Endothelial cell of umbilical vein (primary cell): ENCODE results near the gene AMBP. TPM values are rescaled to one million over a fixed set of nuclear protein-coding genes. Genes with fewer than 3 reads are reported as not detected.

Source experiments
- BruUV-seq: library from RNA; stranded (reverse); fragments of 400-500 nt; replicated peaks from 2 replicates; lab custom pipeline; 2021; lab: Mats Ljungman, UMichigan
- CTCF ChIA-PET: fragments of 300-600, 350-600 bp; sonication (Branson Sonifier 250); formaldehyde crosslinking; loops from one replicate; lab custom pipeline; 2021; ENCODE audit warnings: antibody characterized with exemption, inconsistent platforms; lab: Charles Lee
- POLR2A ChIA-PET: fragments of 300-600, 350-600 bp; sonication (Branson Sonifier 250); formaldehyde crosslinking; loops from one replicate; lab custom pipeline; 2021; ENCODE audit warnings: antibody characterized with exemption, inconsistent platforms; lab: Charles Lee
- DNase-seq: peaks from one replicate; pipeline ENCODE4 v3.0.0-alpha.2; 2011; ENCODE audit warnings: low read depth, low spot score
- FAIRE-seq: peaks from 2 replicates; lab custom pipeline; 2011; peaks lifted over from hg19 to GRCh38; lab: Jason Lieb, UNC
- H2AFZ ChIP-seq: 2 replicates; pipeline ENCODE4 v1.6.0; 2012; ENCODE audit warnings: low read depth, low read length, control low read depth, inconsistent platforms
- H3K27ac ChIP-seq: 2 replicates; pipeline ENCODE4 v1.5.1; 2011; ENCODE audit warnings: low read depth, mild to moderate bottlenecking, control low read depth, low read length, moderate library complexity; ENCODE audit not compliant: insufficient read depth
- H3K27me3 ChIP-seq, 2 experiments: 2 replicates each; pipeline versions ENCODE4 v1.6.0 to v1.6.1; 2011; ENCODE audit warnings: low read length in 2 of 2, mixed read lengths in 1 of 2; ENCODE audit not compliant: control insufficient read depth in 2 of 2, insufficient read depth in 2 of 2
- H3K36me3 ChIP-seq, 2 experiments: 2 replicates in 1 of 2; 3 replicates in 1 of 2; pipeline ENCODE4 v1.5.1; 2011; ENCODE audit warnings: low read length in 2 of 2, mild to moderate bottlenecking in 1 of 2, moderate library complexity in 1 of 2; ENCODE audit not compliant: control insufficient read depth in 2 of 2, insufficient read depth in 2 of 2; ENCODE audit errors: extremely low read depth in 1 of 2
- H3K4me1 ChIP-seq: 3 replicates; pipeline ENCODE4 v1.5.1; 2011; ENCODE audit warnings: mild to moderate bottlenecking, low read length; ENCODE audit not compliant: control insufficient read depth, insufficient read depth; ENCODE audit errors: extremely low read depth
- H3K4me2 ChIP-seq: 2 replicates; pipeline ENCODE4 v1.6.1; 2011; ENCODE audit warnings: low read length, control low read depth, mixed read lengths; ENCODE audit not compliant: insufficient read depth
- H3K4me3 ChIP-seq, 3 experiments: fragments of 200-600 bp in 1 of 3; sonication (generic), shearing (Covaris generic) in 1 of 3; replicated peaks in 1 of 3; 2 replicates each; pipeline ENCODE4 v1.5.1; 2011 to 2016; ENCODE audit warnings: control low read depth in 3 of 3, low read length in 3 of 3, mild to moderate bottlenecking in 2 of 3, inconsistent platforms in 1 of 3, low read depth in 1 of 3, moderate library complexity in 1 of 3; ENCODE audit not compliant: insufficient read depth in 1 of 3
- H3K79me2 ChIP-seq: 2 replicates; pipeline ENCODE4 v1.6.0; 2012; ENCODE audit warnings: low read length, inconsistent platforms; ENCODE audit not compliant: control insufficient read depth, insufficient read depth
- H3K9ac ChIP-seq: replicated peaks from 2 replicates; pipeline ENCODE3; 2011; ENCODE audit warnings: low read length, control low read depth; ENCODE audit not compliant: insufficient read depth; ENCODE audit errors: extremely low read depth
- H3K9me1 ChIP-seq: replicated peaks from 3 replicates; pipeline ENCODE4 v1.6.0; 2011; ENCODE audit warnings: mild to moderate bottlenecking, low read length; ENCODE audit not compliant: control insufficient read depth, insufficient read depth; ENCODE audit errors: extremely low read depth
- H3K9me3 ChIP-seq: replicated peaks from 2 replicates; pipeline ENCODE4 v1.5.1; 2012; ENCODE audit warnings: low read length, inconsistent platforms; ENCODE audit not compliant: control insufficient read depth, insufficient read depth
- H4K20me1 ChIP-seq: replicated peaks from 2 replicates; pipeline ENCODE3; 2011; ENCODE audit warnings: mild to moderate bottlenecking, low read length; ENCODE audit not compliant: control insufficient read depth, insufficient read depth; ENCODE audit errors: extremely low read depth
- CTCF ChIP-seq, 2 donors: IDR thresholded peaks; 1 replicate in 1 of 2; 2 replicates in 1 of 2; pipeline ENCODE4 v1.5.1; 2011; ENCODE audit warnings: low read length in 2 of 2, mild to moderate bottlenecking in 2 of 2, moderate library complexity in 2 of 2, control low read depth in 1 of 2, inconsistent platforms in 1 of 2, low read depth in 1 of 2; ENCODE audit not compliant: insufficient read depth in 1 of 2; ENCODE audit errors: extremely low read depth in 1 of 2
- EZH2 ChIP-seq: IDR thresholded peaks from 2 replicates; pipeline ENCODE4 v1.6.1; 2012; ENCODE audit warnings: borderline replicate concordance, low read depth, mild to moderate bottlenecking, moderate library complexity, low read length, inconsistent platforms; ENCODE audit not compliant: severe bottlenecking
- FOS ChIP-seq: IDR thresholded peaks from 2 replicates; pipeline ENCODE4 v1.6.1; 2011; ENCODE audit warnings: mild to moderate bottlenecking, low read length, moderate library complexity, borderline replicate concordance; ENCODE audit not compliant: insufficient read depth
- GATA2 ChIP-seq: IDR thresholded peaks from 2 replicates; pipeline ENCODE4 v1.7.0; 2011; ENCODE audit warnings: low read depth, mild to moderate bottlenecking, moderate library complexity, mixed read lengths, low read length; ENCODE audit not compliant: insufficient read length, insufficient read depth
- JUN ChIP-seq: IDR thresholded peaks from 2 replicates; pipeline ENCODE4 v1.6.1; 2011; ENCODE audit warnings: borderline replicate concordance, low read depth; ENCODE audit not compliant: insufficient read length, insufficient read depth
- MAX ChIP-seq: IDR thresholded peaks from 2 replicates; pipeline ENCODE4 v1.6.1; 2011; ENCODE audit not compliant: insufficient read depth, insufficient read length
- MYC ChIP-seq: IDR thresholded peaks from one replicate; pipeline ENCODE4 v1.6.1; 2011; ENCODE audit warnings: mild to moderate bottlenecking, low read depth, low read length
- POLR2A ChIP-seq: IDR thresholded peaks from 2 replicates; pipeline ENCODE4 v1.6.1; 2012; ENCODE audit warnings: low read depth, mild to moderate bottlenecking, control low read depth, low read length
- POLR2AphosphoS5 ChIP-seq: IDR thresholded peaks from 2 replicates; pipeline ENCODE4 v1.6.1; 2012; ENCODE audit warnings: low read depth, mild to moderate bottlenecking, control low read depth, low read length, moderate library complexity; ENCODE audit not compliant: insufficient read depth
- dilution Hi-C: fragments of 300-500 bp; cut with MboI; formaldehyde crosslinking; loops from one replicate; pipeline ENCODE4 v1.15.0; 2019; ENCODE audit warnings: low sequenced_read_pairs; ENCODE audit not compliant: extremely low pct_ligation_motif_present
- intact Hi-C: fragments of 100-400 bp; cut with micrococcal nuclease; formaldehyde crosslinking; loops from one replicate; pipeline ENCODE4 v1.10.0; 2022
- polyA plus RNA-seq, 4 experiments: library from polyadenylated mRNA; depleted of rRNA in 3 of 4; stranded (reverse) in 3 of 4; unstranded in 1 of 4; fragments of >200 nt; gene quantifications; 2 replicates each; pipeline versions ENCODE4 v1.2.1 to v1.2.3, GENCODE V29; 2011 to 2012; ENCODE audit warnings: missing spikeins in 1 of 4
- total RNA-seq: library from RNA; stranded (reverse); gene quantifications from 2 replicates; pipeline ENCODE4 v1.2.3, GENCODE V29; 2021

The AMBP gene
- total and polyA plus RNA-seq, 2 donors (not counting 3 experiments of a cell fraction or from before 2014, with no cell fraction given), result not detected

DNA sequence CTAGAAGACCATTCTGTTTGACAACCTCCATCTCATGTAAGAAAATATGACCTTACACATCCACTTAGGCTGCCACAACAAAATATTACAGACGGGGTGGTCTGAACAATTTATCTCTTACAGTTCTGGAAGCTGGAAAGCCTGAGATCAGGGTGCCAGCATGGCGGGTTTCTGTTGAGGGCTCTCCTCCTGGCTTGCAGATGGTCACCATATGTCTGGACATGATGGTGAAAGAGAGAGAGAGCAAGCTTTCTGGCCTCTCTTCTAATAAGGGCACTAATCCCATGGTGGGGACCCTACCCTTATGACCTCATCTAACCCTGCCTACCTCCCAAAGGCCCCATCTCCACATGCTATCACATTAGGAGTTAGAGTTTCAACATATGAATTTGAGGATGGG lies 66.0 kb downstream of the AMBP start:
- Histone ChIP-seq H3K9ac (no peak overlapping the region), H3K4me1 (no peaks in the 10 kb centered on the region), H3K27me3 (no peaks in the 10 kb centered on the region), H3K4me2 (no peak overlapping the region), H3K9me3 (no peaks in the 10 kb centered on the region), H3K79me2 (no peaks in the 10 kb centered on the region), H4K20me1 (no peaks in the 10 kb centered on the region), H2AFZ (no peak overlapping the region), H3K36me3 (peaks cover 8 to 30% of the 10 kb centered on the region in 2 experiments), H3K4me3 (no peak overlapping the region), H3K27ac (no peak overlapping the region), H3K9me1 (no peaks in the 10 kb centered on the region)
- intact Hi-C loops (no loop called here), dilution Hi-C loops (no loop called here)
- TF ChIP-seq MYC, result no peak
- no peak for TF ChIP-seq POLR2AphosphoS5
- TF ChIP-seq POLR2A, result no peak
- no peak for TF ChIP-seq GATA2
- TF ChIP-seq CTCF (IDR thresholded peaks at IDR 0.05; ENCODE audit: extremely low read depth in 1 of 2, insufficient read depth in 1 of 2, low read depth in 1 of 2, low read length in 2 of 2), result no peak
- no peak for TF ChIP-seq JUN
- TF ChIP-seq FOS, result no peak
- TF ChIP-seq EZH2, result no peak
- TF ChIP-seq MAX, result no peak
- ChIA-PET CTCF (no interaction called here), POLR2A (interaction anchor here (0.7 kb wide), 1 partner anchor 19 kb away, joined by 7 read pairs; no protein-coding TSS in a partner anchor)
- BruUV-seq, result no TSS peak
- DNase-seq (no peak), FAIRE-seq (no peak)
